Measurements from ENCODE around the gene CEBPA. TPM values are rescaled to one million over a fixed set of nuclear protein-coding genes. Genes with fewer than 3 reads are reported as not detected.

CEBPA gene
- total RNA-seq, 6 experiments from 2014 or later, result 53.9 to 163 (median 119) TPM

DNA sequence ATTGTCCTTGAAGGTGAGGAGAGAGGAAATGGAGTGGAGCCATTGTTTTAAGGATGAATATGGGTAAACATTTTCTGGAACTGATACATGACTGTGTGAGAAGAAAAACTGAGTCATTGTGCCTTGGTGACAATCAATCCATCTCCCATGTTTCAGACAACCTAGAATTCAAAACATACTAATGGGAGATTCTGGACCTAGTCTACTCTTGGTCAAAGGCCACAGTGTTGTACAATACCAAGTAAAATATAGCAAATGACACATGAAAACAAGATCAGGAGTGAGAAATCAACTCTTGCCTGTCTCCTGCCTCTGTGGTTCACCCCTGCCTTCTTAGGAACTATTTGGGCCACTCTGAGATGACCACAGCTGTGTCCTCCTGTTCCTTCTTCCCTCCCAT, 13.1 kb downstream of the CEBPA start:
- H3K27ac ChIP-seq, result no peak overlapping the region
- no peaks in the 10 kb centered on the region for H3K27me3 ChIP-seq
- ATAC-seq, result no peak
- DNase-seq, result no peak
- peaks cover 2 to 80% (median 37%) of the 10 kb centered on the region in 4 donors for H3K4me1 ChIP-seq
- H3K4me3 ChIP-seq, result no peak overlapping the region
- H3K9me3 ChIP-seq, result no peaks in the 10 kb centered on the region
- no peaks in the 10 kb centered on the region for H3K36me3 ChIP-seq
- intact Hi-C loops (cut with DNase I), result no loop called here
- TF ChIP-seq CTCF (IDR thresholded peaks at IDR 0.05), result no peak

DNA sequence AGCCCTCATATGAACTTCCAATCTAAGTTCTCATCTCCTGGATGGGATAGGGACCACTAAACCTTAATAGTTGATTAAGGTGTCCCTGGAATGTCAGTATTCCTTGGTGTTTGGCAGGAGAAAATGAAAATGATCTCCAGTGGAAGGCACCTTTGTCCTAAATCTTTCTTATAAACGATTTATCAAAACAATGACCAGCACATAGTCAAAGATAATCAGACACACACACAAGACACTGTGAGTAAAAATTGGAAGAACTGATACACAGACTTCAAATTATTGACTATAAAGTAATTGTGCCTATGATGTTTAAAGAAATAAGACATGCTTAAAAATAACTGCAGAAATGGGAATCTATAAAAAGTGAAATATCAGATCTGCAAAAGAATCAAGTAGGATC, 13.7 kb downstream of the CEBPA start:
- intact Hi-C loops (cut with DNase I), result no loop called here
- H3K4me3 ChIP-seq, result no peak overlapping the region
- no peak for DNase-seq
- no peak for ATAC-seq
- H3K36me3 ChIP-seq, result no peaks in the 10 kb centered on the region
- TF ChIP-seq CTCF (IDR thresholded peaks at IDR 0.05) (no peak), POLR2A (IDR thresholded peaks at IDR 0.05) (no peak)
- peaks cover 2 to 74% (median 34%) of the 10 kb centered on the region in 4 donors for H3K4me1 ChIP-seq
- no peak overlapping the region for H3K27ac ChIP-seq
- no peaks in the 10 kb centered on the region for H3K27me3 ChIP-seq
- no peaks in the 10 kb centered on the region for H3K9me3 ChIP-seq
- 60% methylated on average over 1 of the region's 1 CpG for WGBS (ENCODE audit: insufficient coverage, low coverage, low lambda C conversion rate, missing lambda C conversion rate)

DNA sequence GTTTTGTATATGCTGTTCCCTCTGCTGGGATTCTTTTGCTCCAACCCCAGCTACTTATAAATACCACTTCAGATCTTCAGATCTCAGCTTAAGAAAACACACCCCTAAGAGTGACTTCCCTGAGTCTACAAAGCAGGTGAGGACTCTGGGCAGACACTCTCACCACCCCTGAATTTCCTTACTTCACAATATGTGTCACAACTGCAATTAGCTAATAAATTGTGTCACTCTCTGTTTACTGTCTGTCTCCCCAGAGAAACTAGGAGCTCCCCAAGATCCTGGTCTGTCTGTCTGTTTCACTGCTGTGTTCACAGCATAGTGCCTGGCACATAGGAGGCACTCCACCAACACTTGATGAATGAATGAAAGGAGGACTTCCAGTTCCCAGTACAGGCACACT, 14.4 kb downstream of the CEBPA start:
- no peak for TF ChIP-seq POLR2A (IDR thresholded peaks at IDR 0.05)
- TF ChIP-seq CTCF (IDR thresholded peaks at IDR 0.05), result no peak
- intact Hi-C loops (cut with DNase I), result no loop called here
- H3K27me3 ChIP-seq, result no peaks in the 10 kb centered on the region
- H3K36me3 ChIP-seq, result no peaks in the 10 kb centered on the region
- no peak for DNase-seq
- peaks cover 2 to 68% (median 30%) of the 10 kb centered on the region in 4 donors for H3K4me1 ChIP-seq
- no peak overlapping the region for H3K27ac ChIP-seq
- no peaks in the 10 kb centered on the region for H3K9me3 ChIP-seq
- ATAC-seq, result no peak
- H3K4me3 ChIP-seq, result no peak overlapping the region

DNA sequence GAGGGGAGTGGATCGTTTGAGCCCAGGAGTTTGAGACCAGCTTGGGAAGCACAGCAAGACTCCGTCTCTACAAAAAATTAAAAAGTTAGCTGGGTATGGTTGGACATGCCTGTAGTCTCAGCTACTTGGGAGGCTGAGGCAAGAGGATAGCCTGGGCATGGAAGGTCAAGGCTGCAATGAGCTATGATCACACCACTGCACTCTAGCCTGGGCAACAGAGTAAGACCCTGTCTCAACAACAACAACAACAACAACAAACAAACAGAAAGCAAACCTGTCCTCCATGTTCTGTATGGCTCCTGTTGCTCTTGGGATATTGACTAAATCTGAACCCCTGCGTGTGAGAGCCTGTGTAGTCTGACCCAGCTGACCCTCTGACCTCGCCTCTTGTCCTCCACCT, 14.9 kb downstream of the CEBPA start:
- Histone ChIP-seq H3K4me3 (no peak overlapping the region), H3K27me3 (no peaks in the 10 kb centered on the region), H3K4me1 (peaks cover 2 to 64% (median 28%) of the 10 kb centered on the region in 4 donors), H3K36me3 (no peaks in the 10 kb centered on the region), H3K9me3 (no peaks in the 10 kb centered on the region), H3K27ac (peak overlapping the region in 1 of 3 donors; percentile 84)
- DNase-seq (peak in 1 of 3 donors; percentile 21), ATAC-seq (no peak)
- no peak for TF ChIP-seq CTCF (IDR thresholded peaks at IDR 0.05)
- no peak for TF ChIP-seq POLR2A (IDR thresholded peaks at IDR 0.05)
- WGBS (ENCODE audit: insufficient coverage, low coverage, low lambda C conversion rate, missing lambda C conversion rate), result 88% methylated on average over 3 of the region's 4 CpGs
- intact Hi-C loops (cut with DNase I), result no loop called here

DNA sequence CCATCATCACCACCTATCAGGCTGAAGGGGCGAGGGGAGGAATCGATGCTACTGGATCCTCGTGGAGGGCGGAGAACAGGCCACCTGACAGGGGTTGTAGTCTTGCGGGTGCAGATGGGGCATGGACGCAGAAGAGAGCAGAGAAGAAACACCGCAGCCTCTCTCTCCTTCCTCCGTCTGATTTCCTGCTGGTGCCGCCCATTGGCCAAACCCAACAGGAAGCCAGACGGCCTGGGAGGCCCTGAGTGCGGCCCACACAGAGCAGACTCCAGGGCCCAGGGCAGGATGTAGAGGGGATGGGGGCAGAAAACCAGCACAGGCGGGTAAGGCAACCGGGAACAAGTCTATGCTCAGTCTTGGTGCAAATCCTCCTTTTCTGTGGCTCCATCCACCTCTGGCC, 15.4 kb downstream of the CEBPA start:
- H3K27ac ChIP-seq, result peak overlapping the region in 2 of 3 donors; percentile 15 to 84
- ATAC-seq (no peak), DNase-seq (peak in 1 of 3 donors; percentile 59)
- WGBS (ENCODE audit: insufficient coverage, low coverage, low lambda C conversion rate, missing lambda C conversion rate), result 55% methylated on average over 7 of the region's 13 CpGs
- no peak overlapping the region for H3K4me3 ChIP-seq
- intact Hi-C loops (cut with DNase I), result no loop called here
- TF ChIP-seq POLR2A (IDR thresholded peaks at IDR 0.05), result no peak
- no peak for TF ChIP-seq CTCF (IDR thresholded peaks at IDR 0.05)
- H3K4me1 ChIP-seq, result peaks cover 2 to 61% (median 23%) of the 10 kb centered on the region in 4 donors
- no peaks in the 10 kb centered on the region for H3K27me3 ChIP-seq
- no peaks in the 10 kb centered on the region for H3K36me3 ChIP-seq
- no peaks in the 10 kb centered on the region for H3K9me3 ChIP-seq
